HepG2 (cell line): Measurements from ENCODE around the gene TULP3. TPM values are rescaled to one million over a fixed set of nuclear protein-coding genes. Genes with fewer than 3 reads are reported as not detected.

Source experiments
- ADNP ChIP-seq: sonication (generic); formaldehyde crosslinking; IDR thresholded peaks from 2 replicates; pipeline ENCODE4 v1.4.0; 2020; ENCODE audit warnings: missing genetic modification reagents
- ATF7-NPFF ChIP-seq: sonication (generic); formaldehyde crosslinking; IDR thresholded peaks from 2 replicates; pipeline ENCODE4 v1.8.1; 2023; ENCODE audit warnings: mild to moderate bottlenecking, low read depth, missing genetic modification reagents, moderate library complexity
- EZH2 ChIP-seq: conservative IDR thresholded peaks from 2 replicates; pipeline ENCODE4 v1.6.1; 2012; ENCODE audit warnings: mild to moderate bottlenecking, low read depth, low read length, moderate library complexity
- ISL2 ChIP-seq: sonication (generic); formaldehyde crosslinking; IDR thresholded peaks from 2 replicates; pipeline ENCODE4 v1.5.0; 2020; ENCODE audit warnings: missing genetic modification reagents
- MBD4 ChIP-seq: IDR thresholded peaks from 2 replicates; pipeline ENCODE4 v1.6.1; 2012; ENCODE audit warnings: low read length, inconsistent platforms, borderline replicate concordance
- NR3C1 ChIP-seq: sonication (generic); formaldehyde crosslinking; IDR thresholded peaks from 2 replicates; pipeline ENCODE4 v1.4.0; 2020; ENCODE audit warnings: missing genetic modification reagents
- RBFOX2 ChIP-seq: fragments of 200-400 bp; formaldehyde crosslinking; IDR thresholded peaks from 2 replicates; pipeline ENCODE4 v1.6.1; 2017; ENCODE audit warnings: low read depth, mild to moderate bottlenecking, low read length
- SRSF9 ChIP-seq: fragments of 200-400 bp; formaldehyde crosslinking; IDR thresholded peaks from 2 replicates; pipeline ENCODE4 v1.6.1; 2018; ENCODE audit warnings: borderline replicate concordance, mild to moderate bottlenecking, low read depth, low read length; ENCODE audit not compliant: insufficient read depth, poor library complexity, severe bottlenecking
- THYN1 ChIP-seq: sonication (generic); formaldehyde crosslinking; IDR thresholded peaks from 2 replicates; pipeline ENCODE4 v1.8.1; 2023; ENCODE audit warnings: low read depth, mild to moderate bottlenecking, moderate library complexity, missing genetic modification reagents, borderline replicate concordance
- ZBTB38 ChIP-seq: sonication (generic); formaldehyde crosslinking; IDR thresholded peaks from 2 replicates; pipeline ENCODE4 v1.5.1; 2020; ENCODE audit warnings: mild to moderate bottlenecking, missing genetic modification reagents
- ZBTB7B ChIP-seq: sonication (generic); formaldehyde crosslinking; IDR thresholded peaks from 2 replicates; pipeline ENCODE4 v1.4.0; 2020; ENCODE audit warnings: missing genetic modification reagents
- ZHX2 ChIP-seq, 2 experiments: sonication (generic) in 1 of 2; formaldehyde crosslinking in 1 of 2; IDR thresholded peaks; 2 replicates each; pipeline versions ENCODE4 v1.6.1 to v1.9.0; 2014 to 2022; ENCODE audit warnings: antibody characterized with exemption in 1 of 2, borderline replicate concordance in 1 of 2, inconsistent platforms in 1 of 2, low read depth in 1 of 2, missing genetic modification reagents in 1 of 2
- ZMYM2 ChIP-seq: sonication (generic); formaldehyde crosslinking; IDR thresholded peaks from 2 replicates; pipeline ENCODE4 v1.8.0; 2022; ENCODE audit warnings: mild to moderate bottlenecking, missing genetic modification reagents
- ZNF260 ChIP-seq: sonication (generic); formaldehyde crosslinking; IDR thresholded peaks from 2 replicates; pipeline ENCODE4 v1.4.0; 2020; ENCODE audit warnings: missing genetic modification reagents, low read depth, mild to moderate bottlenecking, borderline replicate concordance
- ZNF589 ChIP-seq: sonication (generic); formaldehyde crosslinking; conservative IDR thresholded peaks from 2 replicates; pipeline ENCODE4 v1.8.0; 2022; ENCODE audit warnings: mild to moderate bottlenecking, moderate library complexity, missing genetic modification reagents
- polyA plus RNA-seq, 8 experiments: library from polyadenylated mRNA; depleted of rRNA in 3 of 8; stranded (reverse) in 7 of 8; unstranded in 1 of 8; fragments of >200 nt; fragmentation: Illumina TruSeq in 4 of 8; extraction: Trizol in 4 of 8; gene quantifications; 2 replicates each; pipeline versions ENCODE4 v1.2.1 to v1.2.3, GENCODE V29; 2011 to 2016; ENCODE audit warnings: low read depth in 4 of 8, missing spikeins in 1 of 8, mixed read lengths in 1 of 8; ENCODE audit not compliant: insufficient read depth in 1 of 8
- total RNA-seq, 5 experiments: library from RNA; depleted of rRNA; stranded (reverse); fragments of >200 nt; fragmentation: Illumina TruSeq; extraction: Trizol; gene quantifications; 2 replicates each; pipeline ENCODE4 v1.2.3, GENCODE V29; 2016; ENCODE audit warnings: low read depth in 1 of 5
- TF ChIP-seq, protein P1 (sequence below): sonication (generic); formaldehyde crosslinking; IDR thresholded peaks from 2 replicates; pipeline ENCODE4 v1.5.0; 2020; ENCODE audit warnings: missing genetic modification reagents
- TF ChIP-seq, protein P2 (sequence below): sonication (generic); formaldehyde crosslinking; IDR thresholded peaks from 2 replicates; pipeline ENCODE4 v1.4.0; 2020; ENCODE audit warnings: mild to moderate bottlenecking, missing genetic modification reagents
- TF ChIP-seq, protein P3 (sequence below): conservative IDR thresholded peaks from 2 replicates; pipeline ENCODE4 v1.6.1; 2018; ENCODE audit warnings: missing genetic modification reagents
- TF ChIP-seq, protein P4 (sequence below): sonication (generic); formaldehyde crosslinking; IDR thresholded peaks from 2 replicates; pipeline ENCODE4 v1.4.0; 2020; ENCODE audit warnings: missing genetic modification reagents

TULP3 gene
- total and polyA plus RNA-seq, 2 of the 13 experiments (the other 11 are each of a cell fraction or from before 2014, with no cell fraction given), result 11.2 to 13.2 TPM

GRCh38 chr12:2944401-2945047 is 53.8 kb downstream of the TULP3 start (continued):
- TF ChIP-seq, protein P1, sequence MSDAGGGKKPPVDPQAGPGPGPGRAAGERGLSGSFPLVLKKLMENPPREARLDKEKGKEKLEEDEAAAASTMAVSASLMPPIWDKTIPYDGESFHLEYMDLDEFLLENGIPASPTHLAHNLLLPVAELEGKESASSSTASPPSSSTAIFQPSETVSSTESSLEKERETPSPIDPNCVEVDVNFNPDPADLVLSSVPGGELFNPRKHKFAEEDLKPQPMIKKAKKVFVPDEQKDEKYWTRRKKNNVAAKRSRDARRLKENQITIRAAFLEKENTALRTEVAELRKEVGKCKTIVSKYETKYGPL (CRISPR knock-in tag), result no peak
- TF ChIP-seq, protein P2, sequence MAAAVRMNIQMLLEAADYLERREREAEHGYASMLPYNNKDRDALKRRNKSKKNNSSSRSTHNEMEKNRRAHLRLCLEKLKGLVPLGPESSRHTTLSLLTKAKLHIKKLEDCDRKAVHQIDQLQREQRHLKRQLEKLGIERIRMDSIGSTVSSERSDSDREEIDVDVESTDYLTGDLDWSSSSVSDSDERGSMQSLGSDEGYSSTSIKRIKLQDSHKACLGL (CRISPR knock-in tag), result 0 out of 2 replicates have a peak, but pooled peaks have one; percentile 29
- TF ChIP-seq RBFOX2 (no peak), ZMYM2 (CRISPR knock-in tag) (no peak), ZNF589 (CRISPR knock-in tag) (no peak), EZH2 (no peak), ZBTB7B (CRISPR knock-in tag) (no peak), ATF7-NPFF (CRISPR knock-in tag) (no peak), THYN1 (no peak), ADNP (CRISPR knock-in tag) (no peak), ZNF260 (CRISPR knock-in tag) (no peak), ZBTB38 (peak; percentile 60; the same call in 1 of the 2 replicates), ISL2 (CRISPR knock-in tag) (no peak), SRSF9 (no peak), NR3C1 (CRISPR knock-in tag) (no peak), ZHX2 (IDR thresholded peaks at IDR 0.05; ENCODE audit: low read depth) (no peak), ZHX2 (CRISPR knock-in tag; IDR thresholded peaks at IDR 0.05; ENCODE audit: borderline replicate concordance) (no peak), MBD4 (no peak)
- TF ChIP-seq, protein P3, sequence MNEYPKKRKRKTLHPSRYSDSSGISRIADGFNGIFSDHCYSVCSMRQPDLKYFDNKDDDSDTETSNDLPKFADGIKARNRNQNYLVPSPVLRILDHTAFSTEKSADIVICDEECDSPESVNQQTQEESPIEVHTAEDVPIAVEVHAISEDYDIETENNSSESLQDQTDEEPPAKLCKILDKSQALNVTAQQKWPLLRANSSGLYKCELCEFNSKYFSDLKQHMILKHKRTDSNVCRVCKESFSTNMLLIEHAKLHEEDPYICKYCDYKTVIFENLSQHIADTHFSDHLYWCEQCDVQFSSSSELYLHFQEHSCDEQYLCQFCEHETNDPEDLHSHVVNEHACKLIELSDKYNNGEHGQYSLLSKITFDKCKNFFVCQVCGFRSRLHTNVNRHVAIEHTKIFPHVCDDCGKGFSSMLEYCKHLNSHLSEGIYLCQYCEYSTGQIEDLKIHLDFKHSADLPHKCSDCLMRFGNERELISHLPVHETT, result no peak
- TF ChIP-seq, protein P4, sequence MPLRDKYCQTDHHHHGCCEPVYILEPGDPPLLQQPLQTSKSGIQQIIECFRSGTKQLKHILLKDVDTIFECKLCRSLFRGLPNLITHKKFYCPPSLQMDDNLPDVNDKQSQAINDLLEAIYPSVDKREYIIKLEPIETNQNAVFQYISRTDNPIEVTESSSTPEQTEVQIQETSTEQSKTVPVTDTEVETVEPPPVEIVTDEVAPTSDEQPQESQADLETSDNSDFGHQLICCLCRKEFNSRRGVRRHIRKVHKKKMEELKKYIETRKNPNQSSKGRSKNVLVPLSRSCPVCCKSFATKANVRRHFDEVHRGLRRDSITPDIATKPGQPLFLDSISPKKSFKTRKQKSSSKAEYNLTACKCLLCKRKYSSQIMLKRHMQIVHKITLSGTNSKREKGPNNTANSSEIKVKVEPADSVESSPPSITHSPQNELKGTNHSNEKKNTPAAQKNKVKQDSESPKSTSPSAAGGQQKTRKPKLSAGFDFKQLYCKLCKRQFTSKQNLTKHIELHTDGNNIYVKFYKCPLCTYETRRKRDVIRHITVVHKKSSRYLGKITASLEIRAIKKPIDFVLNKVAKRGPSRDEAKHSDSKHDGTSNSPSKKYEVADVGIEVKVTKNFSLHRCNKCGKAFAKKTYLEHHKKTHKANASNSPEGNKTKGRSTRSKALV (CRISPR knock-in tag), result no peak
